Psoas muscle (tissue), 8 donors: Measurements from ENCODE around the gene GRID1. TPM values are rescaled to one million over a fixed set of nuclear protein-coding genes. Genes with fewer than 3 reads are reported as not detected.
"Not testable (repeated sequence)": the region's sequence is repeated elsewhere in the genome, so short reads cannot be mapped to it uniquely, and the experiment has no call there.

Experiments used
- ATAC-seq, 4 donors: fragments of 200-7000 bp; cut with Tn5 transposase; one replicate each; pipeline ENCODE4 v1.9.1; 2020; ENCODE audit warnings: moderate library complexity in 3 of 4, mild to moderate bottlenecking in 2 of 4
- DNase-seq, 2 donors: peaks; one replicate each; pipeline ENCODE4 v3.0.0-alpha.2; 2020
- H3K27ac ChIP-seq: fragments of 200-600 bp; one replicate; pipeline ENCODE4 v1.8.0; 2022
- H3K27me3 ChIP-seq, 3 donors: fragments of 200-600 bp in 1 of 3; one replicate each; pipeline versions ENCODE4 v1.6.1 to v1.8.0; 2013 to 2022; ENCODE audit warnings: low read length in 2 of 3, mild to moderate bottlenecking in 2 of 3, moderate library complexity in 1 of 3; ENCODE audit not compliant: insufficient read depth in 3 of 3
- H3K36me3 ChIP-seq, 2 donors: fragments of 200-600 bp in 1 of 2; one replicate each; pipeline versions ENCODE4 v1.6.1 to v1.8.0; 2013 to 2022; ENCODE audit warnings: low read depth in 1 of 2, mild to moderate bottlenecking in 1 of 2, moderate library complexity in 1 of 2; ENCODE audit not compliant: insufficient read depth in 1 of 2
- H3K4me1 ChIP-seq: fragments of 200-600 bp; one replicate; pipeline ENCODE4 v1.8.0; 2022
- H3K4me3 ChIP-seq: fragments of 200-600 bp; one replicate; pipeline ENCODE4 v1.8.0; 2022; ENCODE audit warnings: mild to moderate bottlenecking
- H3K9me3 ChIP-seq: fragments of 200-600 bp; one replicate; pipeline ENCODE4 v1.8.0; 2022
- CTCF ChIP-seq: fragments of 200-600 bp; IDR thresholded peaks from one replicate; pipeline ENCODE4 v1.8.0; 2022; ENCODE audit warnings: antibody characterized with exemption
- WGBS, 3 donors: extraction: QIAGEN DNeasy Blood & Tissue Kit; methylation state at CpG; one replicate each; pipeline versions ENCODE4 v1.1.6 to v1.1.7; 2013; 5-methylcytosine and 5-hydroxymethylcytosine counted together
- intact Hi-C, 2 donors: fragments of 100-400 bp; cut with DNase I; formaldehyde crosslinking; loops; one replicate each; pipeline versions ENCODE4 v1.11.0 to v1.14.2; 2022
- polyA plus RNA-seq, 3 donors: library from polyadenylated mRNA; stranded (reverse); fragments of 200-250 nt; gene quantifications; one replicate each; pipeline ENCODE4 v1.2.3, GENCODE V29; 2013
- total RNA-seq, 4 donors: library from RNA; stranded (reverse); fragmentation: NEBNext Ultra II Directional in 2 of 4; extraction: Animal tissue kit (Norgen Biotek cat#: 25700) in 2 of 4; gene quantifications; one replicate each; pipeline versions ENCODE4 v1.2.1 to v1.2.4, GENCODE V29; 2021 to 2023
- donor health status: healthy with polysubstance abuse.
- donor health status: DM: no; HTN: no; CAD: no; lungs with moderate emphysema.
- donor health status: Bipolar disorder and iron deficiency.
- donor health status: healthy.
- donor health status: DM: yes; HTN: yes; CAD: no.
- donor health status: DM: no; HTN: no; CAD: no.
- donor health status: DM: no; HTN: no; CAD: no.
- donor health status: DM: yes; HTN: yes; CAD: no.

GRID1 gene
- total and polyA plus RNA-seq, 7 donors: 0.17 to 0.56 (median 0.24) TPM

GRCh38 chr10:86078639-86079035 is 288.0 kb downstream of the GRID1 start:
- H3K27ac ChIP-seq: no peak overlapping the region
- H3K4me3 ChIP-seq: no peak overlapping the region
- H3K36me3 ChIP-seq: no peaks in the 10 kb centered on the region
- intact Hi-C loops: no loop called here
- no peak for TF ChIP-seq CTCF
- no peaks in the 10 kb centered on the region for H3K27me3 ChIP-seq
- DNase-seq (no peak), ATAC-seq (no peak)
- no peaks in the 10 kb centered on the region for H3K9me3 ChIP-seq
- no peaks in the 10 kb centered on the region for H3K4me1 ChIP-seq
- WGBS, 3 donors: 65 to 76% (median 75%) methylated on average over 5 of the region's 5 CpGs

- WGBS, 3 donors: 36 to 53% (median 42%) methylated on average over 9 of the region's 9 CpGs
- no peak for ATAC-seq
These were observed 288.5 kb downstream of the GRID1 start for GRCh38 chr10:86077871-86078638.

GRCh38 chr10:86077271-86077670 is 289.3 kb downstream of the GRID1 start:
- H3K9me3 ChIP-seq: no peaks in the 10 kb centered on the region
- ATAC-seq (no peak), DNase-seq (no peak)
- intact Hi-C loops: no loop called here
- no peaks in the 10 kb centered on the region for H3K27me3 ChIP-seq
- WGBS, 3 donors: 85 to 95% (median 91%) methylated on average over 6 of the region's 6 CpGs
- H3K36me3 ChIP-seq: no peaks in the 10 kb centered on the region
- no peak overlapping the region for H3K27ac ChIP-seq
- no peak for TF ChIP-seq CTCF
- H3K4me3 ChIP-seq: no peak overlapping the region
- H3K4me1 ChIP-seq: no peaks in the 10 kb centered on the region

More at GRCh38 chr10:86077871-86078638, 288.5 kb downstream of the GRID1 start:
- H3K27me3 ChIP-seq: no peaks in the 10 kb centered on the region
- H3K4me1 ChIP-seq: no peaks in the 10 kb centered on the region
- H3K36me3 ChIP-seq: no peaks in the 10 kb centered on the region
- no peak overlapping the region for H3K27ac ChIP-seq
- no peaks in the 10 kb centered on the region for H3K9me3 ChIP-seq
- H3K4me3 ChIP-seq: no peak overlapping the region
- TF ChIP-seq CTCF: no peak
- no peak for DNase-seq
- intact Hi-C loops: no loop called here

- H3K4me1 ChIP-seq, H3K36me3 ChIP-seq, intact Hi-C loops, ATAC-seq, H3K4me3 ChIP-seq, H3K27me3 ChIP-seq, H3K9me3 ChIP-seq, H3K27ac ChIP-seq, DNase-seq: not testable (repeated sequence)
- 72 to 76% (median 75%) methylated on average over 4 of the region's 4 CpGs for WGBS, 3 donors
These were observed 290.1 kb downstream of the GRID1 start for GRCh38 chr10:86076497-86076896.

GRCh38 chr10:86075512-86075911 is 291.1 kb downstream of the GRID1 start:
- DNase-seq (no peak), ATAC-seq (no peak)
- TF ChIP-seq CTCF: no peak
- H3K36me3 ChIP-seq: no peaks in the 10 kb centered on the region
- H3K4me3 ChIP-seq: no peak overlapping the region
- intact Hi-C loops: no loop called here
- H3K4me1 ChIP-seq: no peaks in the 10 kb centered on the region
- 85 to 90% (median 88%) methylated on average over 3 of the region's 3 CpGs for WGBS, 3 donors
- no peak overlapping the region for H3K27ac ChIP-seq
- H3K9me3 ChIP-seq: no peaks in the 10 kb centered on the region
- H3K27me3 ChIP-seq: no peaks in the 10 kb centered on the region
